ENCODE results near the gene BORCS5. TPM values are rescaled to one million over a fixed set of nuclear protein-coding genes. Genes with fewer than 3 reads are reported as not detected.

BORCS5 gene
- total and polyA plus RNA-seq, 2 of the 8 experiments (the other 6 are each of a cell fraction or from before 2014, with no cell fraction given): 8.3 to 17.4 TPM

GRCh38 chr12:12384571-12385340, 27.9 kb downstream of the BORCS5 start (continued):
- no peak for TF ChIP-seq CEBPB (IDR thresholded peaks at IDR 0.05; ENCODE audit: low read depth, low read length)
- no peak for TF ChIP-seq BACH1 (IDR thresholded peaks at IDR 0.05; ENCODE audit: low read length)
- TF ChIP-seq CBX5 (IDR thresholded peaks at IDR 0.05; ENCODE audit: low read depth, low read length): no peak
- no peak for TF ChIP-seq KDM4A (IDR thresholded peaks at IDR 0.05; ENCODE audit: low read depth, low read length, severe bottlenecking)
- TF ChIP-seq CBX8 (IDR thresholded peaks at IDR 0.05; ENCODE audit: borderline replicate concordance, low read depth, low read length): no peak
- TF ChIP-seq TCF12 (IDR thresholded peaks at IDR 0.05; ENCODE audit: low read depth, low read length): 0 out of 2 replicates have a peak, but pooled peaks have one; percentile 20
- TF ChIP-seq SUZ12 (IDR thresholded peaks at IDR 0.05; ENCODE audit: low read length): no peak
- no peak for TF ChIP-seq CTCF (IDR thresholded peaks at IDR 0.05; ENCODE audit: control extremely low read depth in 1 of 3, insufficient read depth in 1 of 3, low read depth in 1 of 3, low read length in 3 of 3)
- TF ChIP-seq RXRA (IDR thresholded peaks at IDR 0.05; ENCODE audit: insufficient read depth, low read depth, low read length): no peak
- TF ChIP-seq USF2 (IDR thresholded peaks at IDR 0.05; ENCODE audit: low read length): peak; percentile 33
- TF ChIP-seq EGR1 (IDR thresholded peaks at IDR 0.05; ENCODE audit: borderline replicate concordance, low read depth, low read length): no peak
- TF ChIP-seq CHD1 (IDR thresholded peaks at IDR 0.05; ENCODE audit: low read depth, low read length): no peak
- no peak for TF ChIP-seq RNF2 (IDR thresholded peaks at IDR 0.05; ENCODE audit: borderline replicate concordance, low read depth, low read length, missing control alignments, poor library complexity, severe bottlenecking)
- TF ChIP-seq ASH2L (IDR thresholded peaks at IDR 0.05; ENCODE audit: low read length): no peak
- TF ChIP-seq RAD21 (IDR thresholded peaks at IDR 0.05 in 1 of 2, conservative IDR thresholded peaks at IDR 0.05 in 1 of 2; ENCODE audit: low read depth in 2 of 2, low read length in 2 of 2): no peak; a peak in 1 of 4 replicates
- no peak for TF ChIP-seq TEAD4 (IDR thresholded peaks at IDR 0.05; ENCODE audit: low read depth, low read length)
- TF ChIP-seq CTBP2 (IDR thresholded peaks at IDR 0.05; ENCODE audit: borderline replicate concordance, insufficient read depth, insufficient read length, low read length): no peak
- no peak for TF ChIP-seq TAF1 (IDR thresholded peaks at IDR 0.05; ENCODE audit: low read depth, low read length)
- TF ChIP-seq RFX5 (IDR thresholded peaks at IDR 0.05; ENCODE audit: borderline replicate concordance, low read depth, low read length): no peak
- TF ChIP-seq POU5F1 (IDR thresholded peaks at IDR 0.05; ENCODE audit: low read depth, low read length): peak; percentile 80; the same call in 1 of the 2 replicates
